ENCODE results near the gene PTPRK. TPM values are rescaled to one million over a fixed set of nuclear protein-coding genes. Genes with fewer than 3 reads are reported as not detected.

PTPRK gene
- total and polyA plus RNA-seq, 10 of the 15 experiments (the other 5 are each of a cell fraction or from before 2014, with no cell fraction given): 0.23 to 1.9 (median 0.55) TPM

DNA sequence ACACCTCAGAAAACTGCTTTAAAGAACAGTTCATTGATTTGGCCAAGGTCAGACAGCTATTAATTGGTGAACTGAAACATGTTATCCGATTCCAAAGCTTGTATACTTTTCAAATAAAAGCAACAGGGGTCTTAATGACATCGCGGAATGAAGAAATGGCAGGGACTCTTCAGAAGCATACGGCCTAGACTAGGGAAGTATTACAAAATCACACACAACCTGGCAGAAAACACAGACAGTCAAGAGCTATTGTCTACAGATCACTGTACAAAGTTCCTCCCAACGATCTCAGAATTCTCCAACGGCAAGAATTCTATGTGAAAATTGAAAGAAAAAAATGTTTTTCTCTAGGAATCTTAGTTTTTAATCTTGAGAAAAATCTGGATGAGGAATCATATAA, 105.5 kb downstream of the PTPRK start (continued):
- TF ChIP-seq IKZF2 (IDR thresholded peaks at IDR 0.05) (no peak), SIX5 (IDR thresholded peaks at IDR 0.05; ENCODE audit: low read depth, low read length, severe bottlenecking) (no peak), EZH2 (IDR thresholded peaks at IDR 0.05; ENCODE audit: borderline replicate concordance, control insufficient read depth, low read depth, low read length) (no peak)

DNA sequence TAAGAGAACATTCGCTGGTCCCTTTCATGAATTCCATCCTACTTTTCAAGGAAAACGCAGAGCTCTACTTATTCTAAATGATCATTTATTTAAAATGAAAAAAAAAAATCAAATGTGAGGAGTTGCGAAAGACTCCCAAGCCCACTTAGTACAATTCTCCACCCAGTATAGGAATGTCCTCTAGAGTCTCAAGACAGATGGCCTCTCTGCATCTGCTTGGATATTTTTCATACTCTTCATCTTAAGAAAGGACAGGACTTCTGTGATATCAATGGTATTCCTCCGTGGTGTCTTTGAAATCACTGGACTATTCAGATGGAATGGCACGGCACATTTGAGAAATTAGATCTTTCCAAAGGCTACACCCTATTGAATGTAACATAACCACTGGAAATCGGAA, 107.1 kb downstream of the PTPRK start:
- ChIA-PET RAD21 (ENCODE audit: unreplicated experiment) (no interaction called here), POLR2A (no interaction called here), CTCF (no interaction called here), SMC1A (ENCODE audit: uncharacterized antibody, unreplicated experiment) (no interaction called here)
- no peak for FAIRE-seq
- DNase-seq (ENCODE audit: low read depth, low spot score): no peak
- TF ChIP-seq SMAD1 (IDR thresholded peaks at IDR 0.05; ENCODE audit: low read depth, partially characterized antibody): no peak
- TF ChIP-seq LARP7 (IDR thresholded peaks at IDR 0.05): no peak
- TF ChIP-seq RBBP5 (conservative IDR thresholded peaks at IDR 0.05): no peak
- no peak for TF ChIP-seq RAD21 (IDR thresholded peaks at IDR 0.05; ENCODE audit: insufficient read depth, low read depth, low read length)
- TF ChIP-seq, protein P1, sequence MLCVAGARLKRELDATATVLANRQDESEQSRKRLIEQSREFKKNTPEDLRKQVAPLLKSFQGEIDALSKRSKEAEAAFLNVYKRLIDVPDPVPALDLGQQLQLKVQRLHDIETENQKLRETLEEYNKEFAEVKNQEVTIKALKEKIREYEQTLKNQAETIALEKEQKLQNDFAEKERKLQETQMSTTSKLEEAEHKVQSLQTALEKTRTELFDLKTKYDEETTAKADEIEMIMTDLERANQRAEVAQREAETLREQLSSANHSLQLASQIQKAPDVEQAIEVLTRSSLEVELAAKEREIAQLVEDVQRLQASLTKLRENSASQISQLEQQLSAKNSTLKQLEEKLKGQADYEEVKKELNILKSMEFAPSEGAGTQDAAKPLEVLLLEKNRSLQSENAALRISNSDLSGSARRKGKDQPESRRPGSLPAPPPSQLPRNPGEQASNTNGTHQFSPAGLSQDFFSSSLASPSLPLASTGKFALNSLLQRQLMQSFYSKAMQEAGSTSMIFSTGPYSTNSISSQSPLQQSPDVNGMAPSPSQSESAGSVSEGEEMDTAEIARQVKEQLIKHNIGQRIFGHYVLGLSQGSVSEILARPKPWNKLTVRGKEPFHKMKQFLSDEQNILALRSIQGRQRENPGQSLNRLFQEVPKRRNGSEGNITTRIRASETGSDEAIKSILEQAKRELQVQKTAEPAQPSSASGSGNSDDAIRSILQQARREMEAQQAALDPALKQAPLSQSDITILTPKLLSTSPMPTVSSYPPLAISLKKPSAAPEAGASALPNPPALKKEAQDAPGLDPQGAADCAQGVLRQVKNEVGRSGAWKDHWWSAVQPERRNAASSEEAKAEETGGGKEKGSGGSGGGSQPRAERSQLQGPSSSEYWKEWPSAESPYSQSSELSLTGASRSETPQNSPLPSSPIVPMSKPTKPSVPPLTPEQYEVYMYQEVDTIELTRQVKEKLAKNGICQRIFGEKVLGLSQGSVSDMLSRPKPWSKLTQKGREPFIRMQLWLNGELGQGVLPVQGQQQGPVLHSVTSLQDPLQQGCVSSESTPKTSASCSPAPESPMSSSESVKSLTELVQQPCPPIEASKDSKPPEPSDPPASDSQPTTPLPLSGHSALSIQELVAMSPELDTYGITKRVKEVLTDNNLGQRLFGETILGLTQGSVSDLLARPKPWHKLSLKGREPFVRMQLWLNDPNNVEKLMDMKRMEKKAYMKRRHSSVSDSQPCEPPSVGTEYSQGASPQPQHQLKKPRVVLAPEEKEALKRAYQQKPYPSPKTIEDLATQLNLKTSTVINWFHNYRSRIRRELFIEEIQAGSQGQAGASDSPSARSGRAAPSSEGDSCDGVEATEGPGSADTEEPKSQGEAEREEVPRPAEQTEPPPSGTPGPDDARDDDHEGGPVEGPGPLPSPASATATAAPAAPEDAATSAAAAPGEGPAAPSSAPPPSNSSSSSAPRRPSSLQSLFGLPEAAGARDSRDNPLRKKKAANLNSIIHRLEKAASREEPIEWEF (IDR thresholded peaks at IDR 0.05; ENCODE audit: insufficient replicate concordance, low read depth, low read length): no peak
- no peak for TF ChIP-seq DPF2 (IDR thresholded peaks at IDR 0.05)
- TF ChIP-seq, protein P2, sequence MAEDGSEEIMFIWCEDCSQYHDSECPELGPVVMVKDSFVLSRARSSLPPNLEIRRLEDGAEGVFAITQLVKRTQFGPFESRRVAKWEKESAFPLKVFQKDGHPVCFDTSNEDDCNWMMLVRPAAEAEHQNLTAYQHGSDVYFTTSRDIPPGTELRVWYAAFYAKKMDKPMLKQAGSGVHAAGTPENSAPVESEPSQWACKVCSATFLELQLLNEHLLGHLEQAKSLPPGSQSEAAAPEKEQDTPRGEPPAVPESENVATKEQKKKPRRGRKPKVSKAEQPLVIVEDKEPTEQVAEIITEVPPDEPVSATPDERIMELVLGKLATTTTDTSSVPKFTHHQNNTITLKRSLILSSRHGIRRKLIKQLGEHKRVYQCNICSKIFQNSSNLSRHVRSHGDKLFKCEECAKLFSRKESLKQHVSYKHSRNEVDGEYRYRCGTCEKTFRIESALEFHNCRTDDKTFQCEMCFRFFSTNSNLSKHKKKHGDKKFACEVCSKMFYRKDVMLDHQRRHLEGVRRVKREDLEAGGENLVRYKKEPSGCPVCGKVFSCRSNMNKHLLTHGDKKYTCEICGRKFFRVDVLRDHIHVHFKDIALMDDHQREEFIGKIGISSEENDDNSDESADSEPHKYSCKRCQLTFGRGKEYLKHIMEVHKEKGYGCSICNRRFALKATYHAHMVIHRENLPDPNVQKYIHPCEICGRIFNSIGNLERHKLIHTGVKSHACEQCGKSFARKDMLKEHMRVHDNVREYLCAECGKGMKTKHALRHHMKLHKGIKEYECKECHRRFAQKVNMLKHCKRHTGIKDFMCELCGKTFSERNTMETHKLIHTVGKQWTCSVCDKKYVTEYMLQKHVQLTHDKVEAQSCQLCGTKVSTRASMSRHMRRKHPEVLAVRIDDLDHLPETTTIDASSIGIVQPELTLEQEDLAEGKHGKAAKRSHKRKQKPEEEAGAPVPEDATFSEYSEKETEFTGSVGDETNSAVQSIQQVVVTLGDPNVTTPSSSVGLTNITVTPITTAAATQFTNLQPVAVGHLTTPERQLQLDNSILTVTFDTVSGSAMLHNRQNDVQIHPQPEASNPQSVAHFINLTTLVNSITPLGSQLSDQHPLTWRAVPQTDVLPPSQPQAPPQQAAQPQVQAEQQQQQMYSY (CRISPR knock-in tag; IDR thresholded peaks at IDR 0.05): no peak
- no peak for TF ChIP-seq PAX5 (IDR thresholded peaks at IDR 0.05; ENCODE audit: borderline replicate concordance, low read depth, low read length)
- no peak for TF ChIP-seq RUNX3 (IDR thresholded peaks at IDR 0.05; ENCODE audit: low read length)
- no peak for TF ChIP-seq RAD51 (IDR thresholded peaks at IDR 0.05)
- no peak for TF ChIP-seq TCF7 (IDR thresholded peaks at IDR 0.05; ENCODE audit: borderline replicate concordance)
- Histone ChIP-seq H3K79me2 (ENCODE audit: control insufficient read depth, insufficient read depth, low read length) (no peaks in the 10 kb centered on the region), H3K4me2 (ENCODE audit: control insufficient read depth, insufficient read depth) (no peak overlapping the region), H3K4me1 (ENCODE audit: control insufficient read depth, insufficient read depth, low read length) (no peaks in the 10 kb centered on the region), H3K27ac (ENCODE audit: control insufficient read depth, insufficient read depth) (no peak overlapping the region), H3K9ac (ENCODE audit: control insufficient read depth, insufficient read depth, low read length) (no peak overlapping the region), H3K27me3 (replicated peaks in 1 of 2; ENCODE audit: control insufficient read depth in 2 of 2, insufficient read depth in 2 of 2, low read length in 1 of 2) (no peaks in the 10 kb centered on the region), H2AFZ (ENCODE audit: control insufficient read depth, low read depth, low read length) (no peak overlapping the region), H3K36me3 (ENCODE audit: control insufficient read depth in 2 of 2, insufficient read depth in 2 of 2, low read length in 1 of 2) (no peaks in the 10 kb centered on the region), H4K20me1 (ENCODE audit: control insufficient read depth, insufficient read depth) (no peaks in the 10 kb centered on the region), H3K9me3 (replicated peaks; ENCODE audit: control insufficient read depth, insufficient read depth, low read length) (no peaks in the 10 kb centered on the region), H3K4me3 (no peak overlapping the region)
- intact Hi-C loops (cut with micrococcal nuclease; ENCODE audit: unreplicated experiment): no loop called here
- in situ Hi-C loops (cut with MboI): no loop called here
- WGBS (ENCODE audit: insufficient coverage, insufficient replicate concordance, low lambda C conversion rate, missing lambda C conversion rate): 12% methylated on average over 6 of the region's 6 CpGs
- ATAC-seq: no peak
- no TSS peak for BruUV-seq (replicated peaks)

Data from GM12878 (cell line).